Measurements from ENCODE around the gene ARID1B.
A peak's percentile ranks its signal among the peaks of the same experiment; 100 is the strongest.

ARID1B gene

DNA sequence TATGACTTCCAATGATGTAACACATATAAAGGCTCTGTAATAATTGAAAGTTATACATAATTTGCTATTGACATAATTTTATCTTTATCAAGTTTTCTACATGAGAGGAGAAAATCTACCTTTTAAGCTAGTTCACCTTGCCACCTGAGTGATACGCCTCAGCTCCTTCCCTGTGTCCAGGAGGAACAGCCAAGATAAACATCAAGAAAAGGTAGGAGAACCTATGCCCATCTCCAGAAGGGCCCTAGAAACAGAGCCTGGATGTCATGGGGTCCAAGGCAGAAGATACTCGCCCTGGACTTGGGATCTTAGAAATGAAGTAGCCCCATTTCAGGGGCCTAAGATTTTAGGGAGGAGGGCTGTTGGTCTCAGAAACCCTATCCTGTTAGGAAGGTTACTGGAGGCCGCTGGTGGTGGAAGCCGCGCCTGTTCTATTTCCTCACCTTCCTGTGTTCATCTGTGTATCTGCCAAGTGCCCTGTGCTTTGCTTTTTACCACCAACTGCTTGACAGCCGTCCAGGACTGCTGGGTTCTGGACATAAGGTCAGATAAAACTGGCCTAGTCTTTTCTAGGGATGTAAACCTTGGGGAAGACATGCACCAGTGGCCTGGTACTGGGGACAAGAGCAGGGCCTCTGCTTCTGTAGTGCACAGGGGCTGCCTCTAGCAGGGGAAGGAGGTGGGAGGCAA lies 178.5 kb downstream of the ARID1B start:
- DNase-seq (ENCODE audit: low read depth in 4 of 4, low spot score in 1 of 4): no peak

- no peak for DNase-seq (ENCODE audit: low read depth in 4 of 4, low spot score in 1 of 4)
Measured at GRCh38 chr6:156956286-156956685, 179.1 kb downstream of the ARID1B start.

- DNase-seq (ENCODE audit: low read depth in 4 of 4, low spot score in 1 of 4): no peak
Measured at GRCh38 chr6:156957931-156958547, 180.9 kb downstream of the ARID1B start.

DNA sequence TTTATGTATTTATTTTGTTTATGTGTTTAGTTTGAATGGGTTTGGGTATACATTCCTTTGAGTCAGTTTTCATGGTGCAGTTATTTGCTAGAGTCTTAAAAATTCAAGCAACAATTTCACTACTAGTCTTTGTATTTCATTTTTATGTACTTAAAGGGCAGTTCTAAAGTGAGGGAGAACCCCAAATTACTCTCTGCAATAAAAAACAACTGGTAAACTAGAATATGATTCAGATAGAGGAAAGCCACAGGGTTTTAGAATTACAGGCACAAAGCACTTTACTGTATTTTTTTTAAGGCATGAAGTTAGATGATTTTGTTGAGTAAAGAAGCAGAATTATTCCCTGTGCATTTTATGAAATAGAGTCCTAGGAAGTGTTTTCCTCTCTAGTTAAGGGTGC lies 183.3 kb downstream of the ARID1B start:
- DNase-seq (ENCODE audit: low read depth in 4 of 4, low spot score in 1 of 4): no peak

DNA sequence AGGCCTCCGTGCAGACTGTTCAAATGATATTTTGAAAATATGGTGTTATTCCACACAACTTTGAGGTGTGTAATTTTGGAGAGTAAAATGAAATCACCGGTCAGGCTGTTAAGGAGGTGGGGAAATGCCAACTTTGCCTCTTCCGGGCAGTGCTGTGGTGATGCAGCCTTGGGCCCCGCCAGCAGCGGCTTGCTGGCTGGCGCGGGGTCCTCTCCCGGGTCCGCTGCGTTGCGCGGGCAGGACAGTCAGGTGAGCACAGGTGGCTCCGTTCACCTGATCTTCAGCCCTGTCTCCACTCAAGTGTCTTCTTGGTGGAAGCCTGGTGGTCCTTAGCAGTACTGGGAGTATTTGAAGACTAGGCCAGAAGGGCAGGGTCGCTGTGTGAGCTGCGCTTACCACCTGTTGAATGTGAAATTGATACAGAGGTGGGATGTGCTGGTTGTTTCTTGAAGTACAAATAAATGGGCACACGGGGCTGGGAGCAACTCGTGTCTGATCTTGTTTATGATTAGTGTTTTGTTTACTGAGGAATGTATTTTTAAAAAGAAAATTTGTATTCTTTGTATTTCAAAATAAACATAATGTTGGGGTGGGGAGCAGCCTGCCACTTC lies 184.2 kb downstream of the ARID1B start:
- DNase-seq (ENCODE audit: low read depth in 4 of 4, low spot score in 1 of 4): no peak

DNA sequence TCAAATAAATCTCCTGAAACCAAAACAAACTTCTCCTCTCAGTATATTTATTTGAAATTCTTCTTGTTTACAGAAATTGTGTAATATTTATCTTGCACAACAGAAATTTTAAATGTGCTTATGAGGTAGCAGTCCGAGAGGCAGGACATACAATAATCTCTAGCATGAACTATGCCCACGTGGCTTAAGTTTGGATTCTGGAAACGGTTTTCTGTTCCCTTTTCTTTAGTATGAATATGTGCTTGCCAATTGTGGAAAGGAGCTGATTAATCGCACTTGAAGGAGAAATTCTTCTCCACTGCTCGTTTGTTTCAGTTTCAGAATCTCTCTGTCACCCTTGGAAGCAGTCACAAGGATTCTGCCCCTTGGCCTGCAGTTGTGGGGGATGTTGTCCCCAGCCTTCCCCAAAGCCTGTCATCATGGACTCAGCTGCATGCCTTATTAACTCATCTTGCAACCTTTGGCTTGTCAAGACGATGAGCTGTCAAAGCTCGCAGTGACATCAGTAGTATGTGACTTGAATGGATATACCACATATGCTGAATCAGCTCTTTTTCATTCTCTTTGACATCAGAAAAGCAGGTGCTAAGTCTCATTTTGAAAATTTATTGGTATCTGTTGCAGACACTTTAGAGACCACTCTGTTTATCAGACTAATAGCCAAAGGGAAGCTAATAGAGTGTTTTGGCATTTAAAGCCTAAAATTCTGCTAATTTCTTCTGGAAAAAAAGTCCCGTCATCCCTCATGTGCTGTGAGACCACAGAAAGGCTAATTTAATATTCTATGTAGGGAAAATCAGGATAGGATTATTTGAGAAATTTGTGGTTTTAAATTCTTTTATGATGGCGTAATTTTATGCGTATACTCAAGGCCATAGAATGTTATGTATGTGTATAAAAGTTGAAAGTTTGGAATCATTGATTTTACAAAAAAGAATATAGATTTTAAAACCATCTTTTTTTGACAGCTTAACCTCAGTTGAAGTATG lies 186.8 kb downstream of the ARID1B start:
- DNase-seq (ENCODE audit: low read depth in 4 of 4, low spot score in 1 of 4): peak in 3 of 4 experiments; percentile 8 to 23 (median 20)

DNA sequence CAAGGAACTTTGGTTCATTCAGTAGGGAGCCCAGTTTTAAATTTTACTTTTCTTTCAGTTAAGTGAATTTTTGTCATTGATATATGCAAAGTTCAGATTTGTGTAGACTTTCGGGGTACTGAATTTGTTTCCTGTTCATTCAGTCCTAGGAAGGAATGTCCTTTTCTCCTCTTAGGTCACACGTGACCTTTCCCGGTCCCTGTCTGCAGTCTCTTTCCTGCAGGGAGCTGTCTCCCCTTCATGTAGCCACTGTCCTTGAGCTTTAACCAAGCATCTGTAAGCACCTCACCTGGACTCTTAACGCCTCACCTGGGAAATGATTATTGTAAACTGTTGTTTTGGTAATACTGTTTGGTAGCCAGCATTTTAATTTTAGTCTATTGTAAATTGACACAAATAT lies 190.7 kb downstream of the ARID1B start:
- no peak for DNase-seq (ENCODE audit: low read depth in 4 of 4, low spot score in 1 of 4)

GRCh38 chr6:156969233-156969632 lies 192.1 kb downstream of the ARID1B start:
- DNase-seq (ENCODE audit: low read depth in 4 of 4, low spot score in 1 of 4): no peak

DNA sequence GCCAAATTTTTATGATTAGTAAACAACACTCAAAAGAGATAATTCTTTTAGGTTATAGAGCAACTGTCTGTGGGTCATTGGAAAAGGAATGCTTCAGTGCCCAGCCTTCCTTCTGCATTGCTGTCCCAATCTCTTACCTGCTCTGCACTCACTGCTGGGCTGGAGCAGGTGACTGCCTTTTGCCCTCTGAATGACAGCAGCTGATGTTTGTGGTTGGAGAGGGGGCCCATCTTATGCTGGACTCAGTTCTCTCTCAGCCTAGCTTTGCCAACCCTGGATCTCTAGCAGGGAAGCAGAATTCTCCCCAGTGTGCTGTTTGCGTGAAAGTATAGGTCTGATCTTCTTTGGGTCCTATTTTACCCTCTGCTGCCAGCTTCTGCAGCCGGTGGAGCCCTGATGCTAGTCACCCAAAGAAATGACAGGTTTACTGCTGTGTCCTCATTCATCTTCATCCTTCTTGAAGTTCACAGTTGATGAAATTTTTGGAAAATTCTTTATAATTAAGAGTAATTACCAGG lies 193.5 kb downstream of the ARID1B start:
- no peak for DNase-seq (ENCODE audit: low read depth in 4 of 4, low spot score in 1 of 4)

GRCh38 chr6:156971153-156971885 lies 194.1 kb downstream of the ARID1B start:
- no peak for DNase-seq (ENCODE audit: low read depth in 4 of 4, low spot score in 1 of 4)

GRCh38 chr6:156972145-156972544 lies 195.0 kb downstream of the ARID1B start:
- DNase-seq (ENCODE audit: low read depth in 4 of 4, low spot score in 1 of 4): no peak

- DNase-seq (ENCODE audit: low read depth in 4 of 4, low spot score in 1 of 4): no peak
Measured at GRCh38 chr6:156974830-156975261, 197.7 kb downstream of the ARID1B start.

DNA sequence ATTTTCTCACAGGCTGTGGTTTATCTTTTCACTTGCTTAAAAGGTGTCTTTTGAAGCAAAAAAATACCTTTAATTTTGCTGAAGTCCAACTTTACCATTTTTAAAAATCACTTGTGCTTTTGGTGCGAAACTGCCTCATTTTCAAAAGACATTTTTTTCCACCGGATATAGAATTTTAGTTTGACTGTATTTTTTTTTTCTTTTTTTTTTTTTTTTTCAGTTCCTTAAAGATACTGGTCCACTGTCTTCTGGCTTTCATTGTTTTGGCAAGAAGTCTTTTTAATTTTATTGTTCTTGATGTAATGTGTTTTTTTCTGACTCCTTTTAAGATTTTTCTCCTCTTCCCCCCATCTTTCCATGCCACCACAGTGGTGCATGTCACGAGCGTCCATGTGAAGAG lies 198.2 kb downstream of the ARID1B start:
- no peak for DNase-seq (ENCODE audit: low read depth in 4 of 4, low spot score in 1 of 4)

GRCh38 chr6:156976216-156977127 lies 199.3 kb downstream of the ARID1B start:
- no peak for DNase-seq (ENCODE audit: low read depth in 4 of 4, low spot score in 1 of 4)

- DNase-seq (ENCODE audit: low read depth in 4 of 4, low spot score in 1 of 4): no peak
Measured at GRCh38 chr6:156977527-156978291, 200.5 kb downstream of the ARID1B start.

DNA sequence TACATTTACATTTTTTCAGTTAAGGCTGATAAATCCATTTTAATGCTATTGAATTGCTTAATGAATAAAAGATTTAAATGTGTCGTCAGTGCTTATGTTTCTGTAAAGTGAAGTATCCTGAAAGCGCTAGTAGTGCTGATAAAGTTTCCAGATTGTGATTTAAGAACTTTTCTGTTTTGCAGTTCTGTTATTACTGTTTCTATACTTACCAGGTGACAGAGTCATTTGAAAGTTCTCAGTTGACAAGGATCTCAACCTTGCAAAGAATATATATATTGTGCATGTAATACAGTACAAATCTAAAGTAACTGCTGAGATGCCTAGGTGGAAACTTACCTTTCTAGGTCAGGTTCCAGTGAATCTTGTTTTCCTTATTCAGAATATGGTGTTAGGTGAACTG lies 201.8 kb downstream of the ARID1B start:
- DNase-seq (ENCODE audit: low read depth in 4 of 4, low spot score in 1 of 4): no peak

GRCh38 chr6:156980515-156980914 lies 203.3 kb downstream of the ARID1B start:
- no peak for DNase-seq (ENCODE audit: low read depth in 4 of 4, low spot score in 1 of 4)

GRCh38 chr6:156980948-156981347 lies 203.8 kb downstream of the ARID1B start:
- no peak for DNase-seq (ENCODE audit: low read depth in 4 of 4, low spot score in 1 of 4)

- no peak for DNase-seq (ENCODE audit: low read depth in 4 of 4, low spot score in 1 of 4)
Measured at GRCh38 chr6:156982168-156982567, 205.0 kb downstream of the ARID1B start.
